Right lobe of liver (tissue), 6 donors: ENCODE results near the gene TBK1. TPM values are rescaled to one million over a fixed set of nuclear protein-coding genes. Genes with fewer than 3 reads are reported as not detected.

Experiments used
- ATAC-seq, 4 donors: fragments of 200-7000 bp; cut with Tn5 transposase; one replicate each; pipeline ENCODE4 v1.9.1; 2020; ENCODE audit warnings: mild to moderate bottlenecking in 4 of 4, moderate library complexity in 4 of 4
- DNase-seq, 3 donors: peaks; one replicate each; pipeline ENCODE4 v3.0.0-alpha.2; 2020
- H3K27ac ChIP-seq, 3 donors: fragments of 200-600 bp; one replicate each; pipeline ENCODE4 v1.8.0; 2022
- H3K27me3 ChIP-seq, 2 donors: fragments of 200-600 bp; one replicate each; pipeline ENCODE4 v1.8.0; 2022
- H3K36me3 ChIP-seq, 4 donors: fragments of 200-600 bp; sonication (generic) in 1 of 4; one replicate each; pipeline versions ENCODE4 v1.5.1 to v1.8.0; 2017 to 2022; ENCODE audit warnings: control low read depth in 1 of 4
- H3K4me1 ChIP-seq, 4 donors: fragments of 200-600 bp; sonication (generic) in 1 of 4; one replicate each; pipeline versions ENCODE4 v1.5.1 to v1.8.0; 2017 to 2022; ENCODE audit warnings: control low read depth in 1 of 4
- H3K4me3 ChIP-seq, 3 donors: fragments of 200-600 bp; one replicate each; pipeline ENCODE4 v1.8.0; 2022
- H3K9me3 ChIP-seq, 4 donors: fragments of 200-600 bp; sonication (generic) in 1 of 4; one replicate each; pipeline versions ENCODE4 v1.5.1 to v1.8.0; 2017 to 2022; ENCODE audit warnings: control low read depth in 1 of 4
- POLR2A ChIP-seq: fragments of 450-650 bp; IDR thresholded peaks from one replicate; pipeline ENCODE4 v1.6.1; 2017; ENCODE audit warnings: antibody characterized with exemption, mild to moderate bottlenecking
- WGBS: methylation state at CpG from one replicate; pipeline ENCODE4 v1.1.6; 2018; ENCODE audit warnings: low coverage, low lambda C conversion rate; ENCODE audit not compliant: insufficient coverage; ENCODE audit errors: missing lambda C conversion rate; 5-methylcytosine and 5-hydroxymethylcytosine counted together
- intact Hi-C, 2 donors: fragments of 100-400 bp; cut with DNase I; formaldehyde crosslinking; loops; one replicate each; pipeline versions ENCODE4 v1.11.2 to v1.14.1; 2022
- total RNA-seq, 6 experiments: library from RNA; depleted of rRNA in 2 of 6; stranded (reverse); fragments of >200 nt in 2 of 6; fragmentation: NEBNext Ultra II Directional in 3 of 6; extraction: Animal tissue kit (Norgen Biotek cat#: 25700) in 3 of 6; gene quantifications; one replicate each; pipeline versions ENCODE4 v1.1.0 to v1.2.4, GENCODE V29; 2016 to 2023
- TF ChIP-seq, protein P1 (sequence below), 4 donors: fragments of 200-600 bp in 3 of 4; fragments of 450-650 bp in 1 of 4; IDR thresholded peaks; one replicate each; pipeline versions ENCODE4 v1.5.1 to v1.8.0; 2016 to 2022; ENCODE audit warnings: antibody characterized with exemption in 4 of 4, mild to moderate bottlenecking in 2 of 4
- donor health status: DM: no; HTN: yes; CAD: no.
- donor health status: DM: no; HTN: no; CAD: no.
- donor health status: DM: no; HTN: no; CAD: no.
- donor health status: DM: no; HTN: yes; CAD: no.
- donor health status: DM: no; HTN: yes; CAD: no.

Gene TBK1
- total RNA-seq, 6 experiments from 2014 or later, result 9.0 to 21.8 (median 14.0) TPM

GRCh38 chr12:64469455-64470142 lies 17.7 kb downstream of the TBK1 start:
- WGBS, result 100% methylated on average over 2 of the region's 2 CpGs
- no peak for DNase-seq
- intact Hi-C loops, result loop anchor here in 1 of 2 donors (10.0 kb wide), 1 partner anchor 45 kb away; no protein-coding TSS in a partner anchor

DNA sequence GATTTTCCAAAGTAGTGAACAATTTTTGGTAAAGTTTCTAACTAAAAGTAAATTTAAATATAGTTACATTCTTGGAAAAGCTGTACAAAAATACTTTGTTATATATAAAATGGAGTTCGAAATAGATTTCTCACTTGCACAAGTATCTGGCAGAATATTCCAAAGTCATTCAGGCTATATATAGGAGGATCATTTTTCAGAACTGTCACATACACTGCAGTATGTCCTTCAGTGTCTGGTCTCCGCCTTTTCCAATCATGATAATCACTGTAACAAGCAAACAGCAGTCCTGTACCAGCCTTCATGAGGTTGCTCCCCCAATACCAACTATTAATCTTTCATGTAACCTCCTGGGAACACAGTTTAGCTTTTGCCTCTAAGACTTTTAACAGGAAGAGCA lies 18.6 kb downstream of the TBK1 start:
- H3K4me1 ChIP-seq, result no peaks in the 10 kb centered on the region
- TF ChIP-seq, protein P1, sequence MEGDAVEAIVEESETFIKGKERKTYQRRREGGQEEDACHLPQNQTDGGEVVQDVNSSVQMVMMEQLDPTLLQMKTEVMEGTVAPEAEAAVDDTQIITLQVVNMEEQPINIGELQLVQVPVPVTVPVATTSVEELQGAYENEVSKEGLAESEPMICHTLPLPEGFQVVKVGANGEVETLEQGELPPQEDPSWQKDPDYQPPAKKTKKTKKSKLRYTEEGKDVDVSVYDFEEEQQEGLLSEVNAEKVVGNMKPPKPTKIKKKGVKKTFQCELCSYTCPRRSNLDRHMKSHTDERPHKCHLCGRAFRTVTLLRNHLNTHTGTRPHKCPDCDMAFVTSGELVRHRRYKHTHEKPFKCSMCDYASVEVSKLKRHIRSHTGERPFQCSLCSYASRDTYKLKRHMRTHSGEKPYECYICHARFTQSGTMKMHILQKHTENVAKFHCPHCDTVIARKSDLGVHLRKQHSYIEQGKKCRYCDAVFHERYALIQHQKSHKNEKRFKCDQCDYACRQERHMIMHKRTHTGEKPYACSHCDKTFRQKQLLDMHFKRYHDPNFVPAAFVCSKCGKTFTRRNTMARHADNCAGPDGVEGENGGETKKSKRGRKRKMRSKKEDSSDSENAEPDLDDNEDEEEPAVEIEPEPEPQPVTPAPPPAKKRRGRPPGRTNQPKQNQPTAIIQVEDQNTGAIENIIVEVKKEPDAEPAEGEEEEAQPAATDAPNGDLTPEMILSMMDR (IDR thresholded peaks at IDR 0.05), result no peak
- no peak for TF ChIP-seq POLR2A
- H3K4me3 ChIP-seq, result no peak overlapping the region
- intact Hi-C loops, result loop anchor here in 1 of 2 donors (10.0 kb wide), 1 partner anchor 46 kb away; no protein-coding TSS in a partner anchor
- H3K36me3 ChIP-seq, result peaks cover 0 to 56% (median 12%) of the 10 kb centered on the region in 4 donors
- H3K9me3 ChIP-seq, result peaks cover 0 to 1% (median 0%) of the 10 kb centered on the region in 4 donors
- ATAC-seq, result no peak
- no peaks in the 10 kb centered on the region for H3K27me3 ChIP-seq
- WGBS, result 100% methylated on average over 2 of the region's 2 CpGs
- DNase-seq, result no peak
- H3K27ac ChIP-seq, result no peak overlapping the region

More at GRCh38 chr12:64469455-64470142, 17.7 kb downstream of the TBK1 start:
- no peaks in the 10 kb centered on the region for H3K4me1 ChIP-seq
- H3K9me3 ChIP-seq, result no peaks in the 10 kb centered on the region
- ATAC-seq, result no peak
- no peak overlapping the region for H3K4me3 ChIP-seq
- H3K27ac ChIP-seq, result no peak overlapping the region
- no peak for TF ChIP-seq POLR2A
- TF ChIP-seq, protein P1 (IDR thresholded peaks at IDR 0.05), result no peak
- peaks cover 0 to 62% (median 15%) of the 10 kb centered on the region in 4 donors for H3K36me3 ChIP-seq
- H3K27me3 ChIP-seq, result no peaks in the 10 kb centered on the region

- Histone ChIP-seq H3K4me3 (no peak overlapping the region), H3K9me3 (peaks cover 0 to 2% (median 0%) of the 10 kb centered on the region in 4 donors), H3K27ac (no peak overlapping the region), H3K4me1 (no peaks in the 10 kb centered on the region), H3K36me3 (peaks cover 0 to 37% (median 4%) of the 10 kb centered on the region in 4 donors), H3K27me3 (no peaks in the 10 kb centered on the region)
- DNase-seq (no peak), ATAC-seq (no peak)
- 100% methylated on average over 2 of the region's 2 CpGs for WGBS
- intact Hi-C loops, result loop anchor here in 1 of 2 donors (10.0 kb wide), 1 partner anchor 48 kb away; no protein-coding TSS in a partner anchor
- TF ChIP-seq, protein P1 (IDR thresholded peaks at IDR 0.05), result no peak
- TF ChIP-seq POLR2A, result no peak
These were observed 21.3 kb downstream of the TBK1 start for GRCh38 chr12:64473176-64473575.

- WGBS, result 99% methylated on average over 4 of the region's 4 CpGs
- Histone ChIP-seq H3K4me1 (no peaks in the 10 kb centered on the region), H3K27ac (no peak overlapping the region), H3K36me3 (peaks cover 0 to 24% (median 7%) of the 10 kb centered on the region in 4 donors), H3K4me3 (no peak overlapping the region), H3K27me3 (no peaks in the 10 kb centered on the region), H3K9me3 (peaks cover 0 to 2% (median 0%) of the 10 kb centered on the region in 4 donors)
- intact Hi-C loops, result loop anchor here in 1 of 2 donors (10.0 kb wide), 1 partner anchor 51 kb away; no protein-coding TSS in a partner anchor
- TF ChIP-seq, protein P1 (IDR thresholded peaks at IDR 0.05), result no peak
- TF ChIP-seq POLR2A, result no peak
- DNase-seq (no peak), ATAC-seq (no peak)
These were observed 23.6 kb downstream of the TBK1 start for GRCh38 chr12:64475518-64475917.
